Measurements from ENCODE around the gene ROBO1. TPM values are rescaled to one million over a fixed set of nuclear protein-coding genes. Genes with fewer than 3 reads are reported as not detected.

Gene ROBO1
- total RNA-seq, 2 experiments from 2014 or later: 8.6 to 9.0 TPM

DNA sequence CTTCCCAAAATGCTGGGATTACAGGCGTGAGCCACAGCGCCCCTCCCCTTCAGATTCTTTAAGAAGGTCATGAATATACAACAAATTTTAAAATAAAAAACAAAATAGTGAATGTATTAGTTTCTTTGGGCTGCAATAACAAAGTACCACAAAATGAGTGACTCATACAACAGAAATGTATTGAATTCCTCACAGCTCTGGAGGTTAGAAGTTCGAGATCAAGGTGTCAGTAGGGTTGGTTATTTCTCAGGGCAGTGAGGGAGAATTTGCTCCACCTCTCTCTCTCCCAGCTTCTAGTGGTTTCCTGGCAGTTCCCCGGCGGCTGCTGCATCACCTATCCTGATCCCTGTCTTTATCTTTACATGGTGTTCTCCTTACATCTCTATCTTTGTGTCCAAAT, 804.0 kb downstream of the ROBO1 start:
- TF ChIP-seq, protein P1, sequence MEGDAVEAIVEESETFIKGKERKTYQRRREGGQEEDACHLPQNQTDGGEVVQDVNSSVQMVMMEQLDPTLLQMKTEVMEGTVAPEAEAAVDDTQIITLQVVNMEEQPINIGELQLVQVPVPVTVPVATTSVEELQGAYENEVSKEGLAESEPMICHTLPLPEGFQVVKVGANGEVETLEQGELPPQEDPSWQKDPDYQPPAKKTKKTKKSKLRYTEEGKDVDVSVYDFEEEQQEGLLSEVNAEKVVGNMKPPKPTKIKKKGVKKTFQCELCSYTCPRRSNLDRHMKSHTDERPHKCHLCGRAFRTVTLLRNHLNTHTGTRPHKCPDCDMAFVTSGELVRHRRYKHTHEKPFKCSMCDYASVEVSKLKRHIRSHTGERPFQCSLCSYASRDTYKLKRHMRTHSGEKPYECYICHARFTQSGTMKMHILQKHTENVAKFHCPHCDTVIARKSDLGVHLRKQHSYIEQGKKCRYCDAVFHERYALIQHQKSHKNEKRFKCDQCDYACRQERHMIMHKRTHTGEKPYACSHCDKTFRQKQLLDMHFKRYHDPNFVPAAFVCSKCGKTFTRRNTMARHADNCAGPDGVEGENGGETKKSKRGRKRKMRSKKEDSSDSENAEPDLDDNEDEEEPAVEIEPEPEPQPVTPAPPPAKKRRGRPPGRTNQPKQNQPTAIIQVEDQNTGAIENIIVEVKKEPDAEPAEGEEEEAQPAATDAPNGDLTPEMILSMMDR (IDR thresholded peaks at IDR 0.05): no peak
- ATAC-seq: no peak
- CTCF ChIA-PET: no interaction called here
- Mint-ChIP-seq H3K4me1 (ENCODE audit: low read depth) (no peaks in the 10 kb centered on the region), H3K9me3 (peaks cover 8% of the 10 kb centered on the region), H3K36me3 (ENCODE audit: low read depth) (no peaks in the 10 kb centered on the region), H3K4me3 (no peak overlapping the region), H3K27ac (no peak overlapping the region), H3K27me3 (no peaks in the 10 kb centered on the region)
- DNase-seq: no peak
- intact Hi-C loops (cut with micrococcal nuclease): no loop called here
- POLR2A ChIA-PET: no interaction called here

DNA sequence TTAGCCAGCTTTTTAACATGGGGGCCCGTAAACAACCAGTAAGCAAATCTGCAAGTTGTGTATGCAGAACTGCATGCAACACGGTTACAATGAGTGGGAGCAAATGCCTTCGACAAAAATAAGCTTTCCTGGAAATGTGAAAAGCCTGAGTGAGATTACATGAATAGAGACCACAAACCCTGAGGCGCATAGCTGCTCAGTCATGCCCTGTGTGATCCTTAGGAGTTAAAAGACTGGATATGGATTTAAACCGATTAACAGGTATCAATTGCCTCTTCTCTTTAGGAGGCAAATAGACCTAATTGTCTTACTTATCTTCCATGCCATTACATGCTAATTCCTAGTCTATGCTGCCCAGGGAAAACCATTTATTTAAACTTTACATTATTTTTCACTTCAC, 810.3 kb downstream of the ROBO1 start:
- Mint-ChIP-seq H3K27ac (no peak overlapping the region), H3K27me3 (no peaks in the 10 kb centered on the region), H3K9me3 (no peaks in the 10 kb centered on the region), H3K4me3 (no peak overlapping the region), H3K4me1 (ENCODE audit: low read depth) (no peaks in the 10 kb centered on the region), H3K36me3 (ENCODE audit: low read depth) (no peaks in the 10 kb centered on the region)
- intact Hi-C loops (cut with micrococcal nuclease): no loop called here
- TF ChIP-seq, protein P1 (IDR thresholded peaks at IDR 0.05): no peak
- no peak for ATAC-seq
- DNase-seq: no peak
- CTCF ChIA-PET: no interaction called here
- POLR2A ChIA-PET: no interaction called here

DNA sequence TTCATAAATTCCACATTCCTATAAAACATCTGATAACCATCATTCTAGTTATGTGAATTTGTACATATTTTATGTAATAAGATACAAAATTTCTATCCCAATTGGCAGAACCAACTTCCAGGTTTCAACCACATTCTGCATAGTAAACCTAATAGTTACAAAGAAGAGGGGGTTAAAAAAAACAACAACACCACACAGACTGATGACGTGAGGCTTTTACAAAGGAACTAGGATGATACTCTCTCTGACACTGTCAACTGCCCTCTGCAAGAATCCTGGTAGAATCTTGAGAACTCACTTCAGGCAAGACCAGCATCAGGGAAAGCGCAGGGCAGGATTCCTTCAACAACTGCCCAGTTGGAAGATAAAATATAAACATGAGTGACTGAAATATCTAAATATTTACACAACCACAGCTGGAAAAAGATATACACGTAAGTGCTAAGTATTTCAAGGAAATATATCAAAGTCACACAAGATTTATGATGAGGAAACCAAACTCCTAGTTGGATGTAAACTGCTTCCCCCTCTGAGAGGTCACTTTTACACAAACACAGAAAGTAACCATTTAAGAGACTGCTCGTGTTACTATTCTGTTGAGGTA, 816.4 kb downstream of the ROBO1 start:
- H3K27me3 Mint-ChIP-seq: no peaks in the 10 kb centered on the region
- no peaks in the 10 kb centered on the region for H3K36me3 Mint-ChIP-seq (ENCODE audit: low read depth)
- TF ChIP-seq, protein P1 (IDR thresholded peaks at IDR 0.05): no peak
- CTCF ChIA-PET: no interaction called here
- no peak overlapping the region for H3K4me3 Mint-ChIP-seq
- ATAC-seq (no peak), DNase-seq (no peak)
- H3K9me3 Mint-ChIP-seq: no peaks in the 10 kb centered on the region
- intact Hi-C loops (cut with micrococcal nuclease): no loop called here
- H3K27ac Mint-ChIP-seq: no peak overlapping the region
- POLR2A ChIA-PET: no interaction called here
- H3K4me1 Mint-ChIP-seq (ENCODE audit: low read depth): no peaks in the 10 kb centered on the region

DNA sequence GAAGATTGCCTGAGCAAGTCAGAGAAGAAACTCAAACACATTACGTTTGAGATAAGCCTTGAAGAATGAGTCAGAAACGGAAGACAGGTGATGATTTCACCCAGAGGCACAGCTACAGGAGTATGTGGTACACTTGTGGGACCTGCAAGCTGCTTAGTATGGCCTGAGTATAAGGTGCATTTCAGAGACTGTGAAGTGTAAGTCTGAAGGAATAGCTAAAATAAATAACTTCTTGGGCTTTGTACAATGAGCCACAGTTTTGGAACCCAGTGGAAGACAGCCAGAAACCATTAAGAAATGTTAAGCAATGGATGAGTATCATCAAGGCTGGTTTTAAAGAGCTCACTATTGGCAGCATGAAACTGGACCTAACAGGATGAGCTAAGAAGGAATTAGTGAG, 826.2 kb downstream of the ROBO1 start:
- Mint-ChIP-seq H3K4me1 (ENCODE audit: low read depth) (no peaks in the 10 kb centered on the region), H3K9me3 (peaks cover 12% of the 10 kb centered on the region), H3K27me3 (no peaks in the 10 kb centered on the region), H3K27ac (no peak overlapping the region), H3K4me3 (no peak overlapping the region), H3K36me3 (ENCODE audit: low read depth) (no peaks in the 10 kb centered on the region)
- intact Hi-C loops (cut with micrococcal nuclease): no loop called here
- CTCF ChIA-PET: no interaction called here
- TF ChIP-seq, protein P1 (IDR thresholded peaks at IDR 0.05): no peak
- DNase-seq (no peak), ATAC-seq (no peak)
- POLR2A ChIA-PET: no interaction called here

DNA sequence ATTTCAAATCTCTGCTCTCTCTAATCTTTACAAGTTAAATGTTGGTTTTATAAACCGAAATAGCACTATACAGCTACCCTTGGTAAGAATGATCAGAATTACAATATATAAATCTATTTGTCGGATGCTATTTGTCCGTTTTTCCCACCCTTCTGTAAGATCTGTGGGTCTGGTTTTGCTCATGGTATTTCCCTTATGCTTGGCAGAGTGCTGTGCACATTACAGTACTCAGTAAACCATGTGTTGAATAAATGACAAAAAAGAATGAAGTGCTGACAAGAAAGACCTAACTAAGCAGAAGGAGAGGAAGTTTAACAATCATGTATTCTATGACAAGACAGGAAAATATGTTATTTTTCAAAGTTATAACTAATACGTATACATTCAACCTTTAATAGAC, 827.2 kb downstream of the ROBO1 start:
- no peak for ATAC-seq
- Mint-ChIP-seq H3K4me3 (no peak overlapping the region), H3K4me1 (ENCODE audit: low read depth) (no peaks in the 10 kb centered on the region), H3K27ac (no peak overlapping the region), H3K9me3 (peaks cover 8% of the 10 kb centered on the region), H3K27me3 (no peaks in the 10 kb centered on the region), H3K36me3 (ENCODE audit: low read depth) (no peaks in the 10 kb centered on the region)
- TF ChIP-seq, protein P1 (IDR thresholded peaks at IDR 0.05): no peak
- CTCF ChIA-PET: no interaction called here
- no peak for DNase-seq
- intact Hi-C loops (cut with micrococcal nuclease): no loop called here
- POLR2A ChIA-PET: no interaction called here

All from activated CD8-positive, alpha-beta T cell treated with anti-CD3 and anti-CD28 coated beads for 36 hours (primary cell).